ENCODE results near the gene YJEFN3. TPM values are rescaled to one million over a fixed set of nuclear protein-coding genes. Genes with fewer than 3 reads are reported as not detected.

Gene YJEFN3
- total RNA-seq, 1 donor from 2014 or later = 2.5 TPM

DNA sequence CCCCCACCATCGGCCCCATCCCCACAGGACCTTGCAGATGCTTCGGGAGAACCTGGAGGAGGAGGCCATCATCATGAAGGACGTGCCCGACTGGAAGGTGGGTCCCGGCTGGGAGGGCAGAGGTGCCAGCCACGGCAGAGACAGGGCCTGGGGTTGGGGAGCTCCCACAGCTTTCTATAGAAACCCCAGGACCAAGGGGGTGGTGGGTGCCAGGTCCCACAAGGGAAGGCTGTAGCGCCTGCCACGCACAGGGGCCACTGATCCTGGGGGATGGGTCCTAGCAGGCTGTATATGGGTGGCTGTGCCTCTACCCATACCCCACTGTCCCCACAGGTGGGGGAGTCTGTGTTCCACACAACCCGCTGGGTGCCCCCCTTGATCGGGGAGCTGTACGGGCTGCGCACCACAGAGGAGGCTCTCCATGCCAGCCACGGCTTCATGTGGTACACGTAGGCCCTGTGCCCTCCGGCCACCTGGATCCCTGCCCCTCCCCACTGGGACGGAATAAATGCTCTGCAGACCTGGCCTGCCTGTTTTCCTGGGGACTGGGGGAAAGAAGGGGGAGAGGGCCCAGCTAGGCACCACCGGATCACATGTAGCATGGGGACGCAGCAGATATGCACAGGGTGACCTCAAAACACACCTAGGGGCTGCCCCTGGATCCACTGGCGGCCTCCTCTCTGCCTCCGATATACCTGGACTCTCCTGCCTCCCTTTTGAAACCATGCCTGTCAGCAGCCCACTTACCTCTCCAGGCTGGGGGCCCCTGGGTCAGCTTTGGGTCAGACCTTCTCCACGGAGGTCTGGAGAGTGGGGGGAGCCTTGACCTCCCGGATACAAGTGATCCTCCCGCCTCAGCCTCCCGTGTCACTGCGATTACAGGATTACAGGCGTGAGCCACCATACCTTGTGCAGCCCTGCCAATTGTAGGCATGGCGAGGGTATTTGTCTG, 761 bp upstream of the YJEFN3 start:
- Histone ChIP-seq H3K27me3 (no peaks in the 10 kb centered on the region), H3K4me1 (peaks cover 17% of the 10 kb centered on the region), H3K9me3 (no peaks in the 10 kb centered on the region), H3K27ac (no peak overlapping the region), H3K4me3 (no peak overlapping the region), H3K36me3 (peaks cover 0 to 19% of the 10 kb centered on the region in 2 donors)
- intact Hi-C loops (cut with DNase I) = no loop called here
- no peak for DNase-seq (ENCODE audit: extremely low spot score in 2 of 2)
- TF ChIP-seq, protein P1, sequence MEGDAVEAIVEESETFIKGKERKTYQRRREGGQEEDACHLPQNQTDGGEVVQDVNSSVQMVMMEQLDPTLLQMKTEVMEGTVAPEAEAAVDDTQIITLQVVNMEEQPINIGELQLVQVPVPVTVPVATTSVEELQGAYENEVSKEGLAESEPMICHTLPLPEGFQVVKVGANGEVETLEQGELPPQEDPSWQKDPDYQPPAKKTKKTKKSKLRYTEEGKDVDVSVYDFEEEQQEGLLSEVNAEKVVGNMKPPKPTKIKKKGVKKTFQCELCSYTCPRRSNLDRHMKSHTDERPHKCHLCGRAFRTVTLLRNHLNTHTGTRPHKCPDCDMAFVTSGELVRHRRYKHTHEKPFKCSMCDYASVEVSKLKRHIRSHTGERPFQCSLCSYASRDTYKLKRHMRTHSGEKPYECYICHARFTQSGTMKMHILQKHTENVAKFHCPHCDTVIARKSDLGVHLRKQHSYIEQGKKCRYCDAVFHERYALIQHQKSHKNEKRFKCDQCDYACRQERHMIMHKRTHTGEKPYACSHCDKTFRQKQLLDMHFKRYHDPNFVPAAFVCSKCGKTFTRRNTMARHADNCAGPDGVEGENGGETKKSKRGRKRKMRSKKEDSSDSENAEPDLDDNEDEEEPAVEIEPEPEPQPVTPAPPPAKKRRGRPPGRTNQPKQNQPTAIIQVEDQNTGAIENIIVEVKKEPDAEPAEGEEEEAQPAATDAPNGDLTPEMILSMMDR (IDR thresholded peaks at IDR 0.05) = no peak
- no peak for TF ChIP-seq POLR2A (IDR thresholded peaks at IDR 0.05)
- TF ChIP-seq POLR2AphosphoS5 (IDR thresholded peaks at IDR 0.05; ENCODE audit: insufficient read depth in 1 of 2, low read depth in 1 of 2) = no peak

DNA sequence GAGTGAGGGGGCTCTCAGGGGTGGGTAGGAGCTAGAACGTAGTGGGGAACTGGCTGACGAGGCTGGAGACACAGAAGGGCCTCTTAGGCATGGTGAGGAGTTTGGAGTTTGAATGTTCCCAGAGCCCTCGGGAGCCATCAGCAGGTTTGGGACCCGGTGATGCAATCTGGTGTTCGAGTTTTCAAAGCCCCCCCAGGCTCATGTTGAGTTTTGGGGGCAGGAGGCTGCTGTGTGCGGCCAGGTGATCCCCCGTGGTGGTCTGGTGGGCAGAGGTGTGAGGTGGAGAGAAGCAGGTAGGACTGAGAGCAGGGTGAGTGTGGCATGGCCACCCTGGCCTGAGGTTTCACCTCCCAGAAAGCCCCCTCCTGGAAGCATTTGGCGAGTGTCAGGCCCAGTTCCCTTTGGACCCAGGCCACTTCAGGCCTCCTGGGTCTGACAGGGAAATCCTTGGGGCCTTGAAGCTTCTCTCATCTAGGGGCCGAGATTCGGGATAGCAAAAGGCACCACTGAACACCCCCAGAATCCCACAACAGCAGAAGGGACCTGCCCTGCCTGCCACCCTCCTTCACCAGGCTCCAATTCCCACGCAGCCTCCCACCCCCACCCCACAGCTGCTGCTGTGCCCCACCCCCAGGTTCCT, 1.2 kb downstream of the YJEFN3 start:
- no peak for DNase-seq (ENCODE audit: extremely low spot score in 2 of 2)
- intact Hi-C loops (cut with DNase I) = loop anchor here (5.0 to 10.0 kb wide), 2 partner anchors 112 to 745 kb away; partner anchors contain the start of gene GMIP
- Histone ChIP-seq H3K27me3 (no peaks in the 10 kb centered on the region), H3K4me3 (no peak overlapping the region), H3K27ac (no peak overlapping the region), H3K4me1 (peaks cover 17% of the 10 kb centered on the region), H3K36me3 (peaks cover 0 to 19% of the 10 kb centered on the region in 2 donors), H3K9me3 (no peaks in the 10 kb centered on the region)
- TF ChIP-seq POLR2A (IDR thresholded peaks at IDR 0.05) = no peak
- TF ChIP-seq, protein P1 (IDR thresholded peaks at IDR 0.05) = no peak
- no peak for TF ChIP-seq POLR2AphosphoS5 (IDR thresholded peaks at IDR 0.05; ENCODE audit: insufficient read depth in 1 of 2, low read depth in 1 of 2)

DNA sequence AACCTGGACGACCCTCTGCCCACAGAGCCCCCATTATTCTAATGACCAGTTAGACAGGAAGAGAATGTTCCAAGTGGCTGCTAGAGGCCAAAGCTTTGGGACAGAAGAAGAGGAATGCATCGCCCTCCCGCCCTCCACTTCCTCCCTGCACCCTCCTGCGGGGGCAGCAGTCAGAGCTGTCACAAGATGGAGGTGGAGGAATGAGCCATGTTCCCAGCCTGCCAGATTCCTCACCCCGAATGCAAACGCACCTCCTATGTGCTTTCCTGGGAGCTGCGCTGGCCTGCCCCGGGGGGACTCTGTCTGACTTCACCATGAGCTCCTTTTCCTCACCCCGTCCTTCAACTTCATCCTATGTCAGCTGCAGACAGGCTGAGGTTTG, 1.7 kb downstream of the YJEFN3 start:
- Histone ChIP-seq H3K27ac (no peak overlapping the region), H3K4me1 (peaks cover 17% of the 10 kb centered on the region), H3K36me3 (peaks cover 0 to 19% of the 10 kb centered on the region in 2 donors), H3K4me3 (no peak overlapping the region), H3K27me3 (no peaks in the 10 kb centered on the region), H3K9me3 (no peaks in the 10 kb centered on the region)
- TF ChIP-seq POLR2AphosphoS5 (IDR thresholded peaks at IDR 0.05; ENCODE audit: insufficient read depth in 1 of 2, low read depth in 1 of 2) (no peak), POLR2A (IDR thresholded peaks at IDR 0.05) (no peak)
- TF ChIP-seq, protein P1 (IDR thresholded peaks at IDR 0.05) = no peak
- intact Hi-C loops (cut with DNase I) = loop anchor here (5.0 to 10.0 kb wide), 2 partner anchors 112 to 744 kb away; partner anchors contain the start of gene GMIP
- no peak for DNase-seq (ENCODE audit: extremely low spot score in 2 of 2)

DNA sequence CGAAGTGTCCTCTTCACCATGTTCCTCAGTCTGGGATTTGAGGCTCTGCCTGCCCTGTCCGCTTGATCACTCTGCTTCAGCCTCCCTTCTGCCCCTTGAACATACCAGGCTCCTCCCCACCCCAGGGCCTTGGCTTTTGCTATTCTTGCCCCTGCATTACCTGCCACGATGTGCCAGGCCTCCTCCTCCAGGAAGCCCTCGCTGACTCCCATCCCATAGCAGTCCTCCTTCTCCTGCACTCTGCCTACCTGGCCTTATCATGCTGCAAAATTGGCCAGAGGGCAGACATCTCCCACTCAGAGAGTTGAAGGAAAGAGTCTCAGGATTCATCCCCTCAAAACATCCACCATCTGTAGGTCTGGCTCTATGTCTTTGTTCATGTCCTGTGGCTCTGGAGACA, 2.2 kb downstream of the YJEFN3 start:
- Histone ChIP-seq H3K9me3 (no peaks in the 10 kb centered on the region), H3K27me3 (no peaks in the 10 kb centered on the region), H3K4me3 (no peak overlapping the region), H3K36me3 (peaks cover 0 to 19% of the 10 kb centered on the region in 2 donors), H3K27ac (no peak overlapping the region), H3K4me1 (peaks cover 17% of the 10 kb centered on the region)
- no peak for TF ChIP-seq POLR2A (IDR thresholded peaks at IDR 0.05)
- TF ChIP-seq POLR2AphosphoS5 (IDR thresholded peaks at IDR 0.05; ENCODE audit: insufficient read depth in 1 of 2, low read depth in 1 of 2) = no peak
- no peak for DNase-seq (ENCODE audit: extremely low spot score in 2 of 2)
- intact Hi-C loops (cut with DNase I) = loop anchor here (5.0 to 10.0 kb wide), 2 partner anchors 111 to 744 kb away; partner anchors contain the start of gene GMIP

DNA sequence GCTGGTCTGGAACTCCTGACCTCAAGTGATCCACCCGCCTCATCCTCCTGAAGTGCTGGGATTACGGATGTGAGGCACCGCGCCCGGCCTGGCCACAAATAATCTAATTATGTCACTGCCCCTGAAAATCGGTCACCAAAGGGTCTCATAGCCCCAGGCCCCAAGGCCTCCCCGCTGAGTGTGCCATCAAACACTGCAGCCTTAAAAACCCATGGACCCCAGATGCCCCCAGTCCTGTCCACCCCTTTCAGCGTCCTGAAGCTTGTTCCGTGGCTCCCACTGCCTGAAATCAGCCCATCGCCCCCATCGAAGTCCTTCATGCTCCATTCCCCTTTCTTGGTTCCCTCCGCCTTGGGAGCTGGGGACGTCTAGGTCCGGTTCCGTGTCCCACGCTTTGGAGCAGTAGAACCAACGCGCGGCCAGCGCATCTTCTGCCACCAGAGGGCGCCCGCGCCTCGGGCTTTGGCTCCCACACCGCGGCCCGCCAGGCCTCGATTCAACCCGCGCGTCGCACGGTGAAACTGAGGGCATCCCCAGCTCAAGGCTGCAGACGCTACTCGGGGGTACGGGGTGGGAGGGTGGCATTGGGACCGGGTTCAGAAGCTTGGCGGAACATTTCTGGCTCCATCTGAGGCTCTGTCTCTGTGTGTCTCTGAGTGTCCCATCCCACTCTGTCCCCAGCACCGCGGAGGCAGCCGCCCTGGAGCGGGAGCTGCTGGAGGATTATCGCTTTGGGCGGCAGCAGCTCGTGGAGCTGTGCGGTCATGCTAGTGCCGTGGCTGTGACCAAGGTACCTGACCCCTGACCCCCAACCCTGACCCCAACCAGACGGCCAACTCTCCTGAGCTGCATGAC, 3.5 kb downstream of the YJEFN3 start:
- intact Hi-C loops (cut with DNase I) = loop anchor here (5.0 to 10.0 kb wide), 2 partner anchors 110 to 743 kb away; partner anchors contain the start of gene GMIP
- Histone ChIP-seq H3K36me3 (peaks cover 0 to 9% of the 10 kb centered on the region in 2 donors), H3K9me3 (no peaks in the 10 kb centered on the region), H3K27ac (no peak overlapping the region), H3K4me1 (peaks cover 17% of the 10 kb centered on the region), H3K27me3 (no peaks in the 10 kb centered on the region), H3K4me3 (no peak overlapping the region)
- TF ChIP-seq, protein P1 (IDR thresholded peaks at IDR 0.05) = peak; percentile 81 to 91 (median 85)
- TF ChIP-seq POLR2AphosphoS5 (IDR thresholded peaks at IDR 0.05; ENCODE audit: insufficient read depth in 1 of 2, low read depth in 1 of 2) (peak in 1 of 2 donors; percentile 15), POLR2A (IDR thresholded peaks at IDR 0.05) (no peak)
- DNase-seq (ENCODE audit: extremely low spot score in 2 of 2) = no peak

All from vagina (tissue), 2 donors.